ENCODE data around the gene FBXL7.

FBXL7 gene

GRCh38 chr5:15966651-15967050 lies 466.7 kb downstream of the FBXL7 start:
- no peak for DNase-seq

- no peak for DNase-seq
Measured at GRCh38 chr5:15968993-15969392, 469.0 kb downstream of the FBXL7 start.

- no peak for DNase-seq
Measured at GRCh38 chr5:15977851-15978250, 477.9 kb downstream of the FBXL7 start.

GRCh38 chr5:15980835-15981234 lies 480.9 kb downstream of the FBXL7 start:
- DNase-seq, result no peak

GRCh38 chr5:15983392-15983791 lies 483.4 kb downstream of the FBXL7 start:
- no peak for DNase-seq

Measured in NCI-H187 (cell line).